ENCODE results near the gene CSGALNACT2. TPM values are rescaled to one million over a fixed set of nuclear protein-coding genes. Genes with fewer than 3 reads are reported as not detected.

The CSGALNACT2 gene
- polyA plus RNA-seq, 1 of the 3 experiments (the other 2 are of a cell fraction) = 11.5 TPM

DNA sequence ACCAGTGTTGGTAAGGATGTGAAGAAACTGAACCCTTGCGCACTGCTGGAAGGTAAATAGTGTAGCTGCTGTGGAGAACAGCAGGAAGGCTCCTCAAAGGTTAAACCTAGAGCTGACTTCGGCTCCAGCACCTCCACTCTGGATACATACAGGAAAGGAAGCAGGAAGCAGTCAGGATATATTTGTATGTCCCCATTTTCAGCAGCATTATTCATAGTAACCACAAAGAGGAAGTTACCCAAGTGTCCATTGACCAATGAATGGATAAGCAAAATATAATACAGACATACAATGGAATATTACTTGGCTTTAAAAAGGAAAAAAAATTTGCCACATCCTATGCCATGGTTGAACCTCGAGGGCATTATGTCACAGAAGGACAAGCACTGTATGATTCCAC is 46.4 kb upstream of the CSGALNACT2 start:
- H3K9me2 ChIP-seq = no peaks in the 10 kb centered on the region
- H4K20me1 ChIP-seq (ENCODE audit: insufficient read depth) = no peaks in the 10 kb centered on the region
- H3K4me3 ChIP-seq (ENCODE audit: low read depth in 2 of 2, low read length in 1 of 2) = no peak overlapping the region
- TF ChIP-seq RFX5 (IDR thresholded peaks at IDR 0.05; ENCODE audit: low read length) = no peak
- no peak for TF ChIP-seq MXI1 (IDR thresholded peaks at IDR 0.05; ENCODE audit: low read depth, low read length)
- no peak for TF ChIP-seq CHD2 (IDR thresholded peaks at IDR 0.05; ENCODE audit: low read length, partially characterized antibody)
- TF ChIP-seq TEAD4 (IDR thresholded peaks at IDR 0.05; ENCODE audit: borderline replicate concordance, insufficient read depth) = no peak
- TF ChIP-seq EZH2phosphoT487 (IDR thresholded peaks at IDR 0.05; ENCODE audit: borderline replicate concordance, low read depth) = no peak
- no peak for TF ChIP-seq RCOR1 (IDR thresholded peaks at IDR 0.05; ENCODE audit: low read length)
- TF ChIP-seq, protein P1, sequence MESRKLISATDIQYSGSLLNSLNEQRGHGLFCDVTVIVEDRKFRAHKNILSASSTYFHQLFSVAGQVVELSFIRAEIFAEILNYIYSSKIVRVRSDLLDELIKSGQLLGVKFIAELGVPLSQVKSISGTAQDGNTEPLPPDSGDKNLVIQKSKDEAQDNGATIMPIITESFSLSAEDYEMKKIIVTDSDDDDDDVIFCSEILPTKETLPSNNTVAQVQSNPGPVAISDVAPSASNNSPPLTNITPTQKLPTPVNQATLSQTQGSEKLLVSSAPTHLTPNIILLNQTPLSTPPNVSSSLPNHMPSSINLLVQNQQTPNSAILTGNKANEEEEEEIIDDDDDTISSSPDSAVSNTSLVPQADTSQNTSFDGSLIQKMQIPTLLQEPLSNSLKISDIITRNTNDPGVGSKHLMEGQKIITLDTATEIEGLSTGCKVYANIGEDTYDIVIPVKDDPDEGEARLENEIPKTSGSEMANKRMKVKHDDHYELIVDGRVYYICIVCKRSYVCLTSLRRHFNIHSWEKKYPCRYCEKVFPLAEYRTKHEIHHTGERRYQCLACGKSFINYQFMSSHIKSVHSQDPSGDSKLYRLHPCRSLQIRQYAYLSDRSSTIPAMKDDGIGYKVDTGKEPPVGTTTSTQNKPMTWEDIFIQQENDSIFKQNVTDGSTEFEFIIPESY (IDR thresholded peaks at IDR 0.05; ENCODE audit: borderline replicate concordance, low read depth) = no peak
- no peak for TF ChIP-seq SIN3A (IDR thresholded peaks at IDR 0.05; ENCODE audit: borderline replicate concordance, low read depth, low read length)
- no peak for TF ChIP-seq MEF2A (IDR thresholded peaks at IDR 0.05; ENCODE audit: borderline replicate concordance, low read depth)
- no peak for TF ChIP-seq YY1 (IDR thresholded peaks at IDR 0.05; ENCODE audit: low read depth)
- TF ChIP-seq, protein P2, sequence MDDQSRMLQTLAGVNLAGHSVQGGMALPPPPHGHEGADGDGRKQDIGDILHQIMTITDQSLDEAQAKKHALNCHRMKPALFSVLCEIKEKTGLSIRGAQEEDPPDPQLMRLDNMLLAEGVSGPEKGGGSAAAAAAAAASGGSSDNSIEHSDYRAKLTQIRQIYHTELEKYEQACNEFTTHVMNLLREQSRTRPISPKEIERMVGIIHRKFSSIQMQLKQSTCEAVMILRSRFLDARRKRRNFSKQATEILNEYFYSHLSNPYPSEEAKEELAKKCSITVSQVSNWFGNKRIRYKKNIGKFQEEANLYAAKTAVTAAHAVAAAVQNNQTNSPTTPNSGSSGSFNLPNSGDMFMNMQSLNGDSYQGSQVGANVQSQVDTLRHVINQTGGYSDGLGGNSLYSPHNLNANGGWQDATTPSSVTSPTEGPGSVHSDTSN (IDR thresholded peaks at IDR 0.05) = no peak
- no peak for TF ChIP-seq TAF1 (IDR thresholded peaks at IDR 0.05; ENCODE audit: borderline replicate concordance, low read depth, low read length)
- TF ChIP-seq GABPA (IDR thresholded peaks at IDR 0.05; ENCODE audit: low read depth) = no peak
- TF ChIP-seq, protein P3, sequence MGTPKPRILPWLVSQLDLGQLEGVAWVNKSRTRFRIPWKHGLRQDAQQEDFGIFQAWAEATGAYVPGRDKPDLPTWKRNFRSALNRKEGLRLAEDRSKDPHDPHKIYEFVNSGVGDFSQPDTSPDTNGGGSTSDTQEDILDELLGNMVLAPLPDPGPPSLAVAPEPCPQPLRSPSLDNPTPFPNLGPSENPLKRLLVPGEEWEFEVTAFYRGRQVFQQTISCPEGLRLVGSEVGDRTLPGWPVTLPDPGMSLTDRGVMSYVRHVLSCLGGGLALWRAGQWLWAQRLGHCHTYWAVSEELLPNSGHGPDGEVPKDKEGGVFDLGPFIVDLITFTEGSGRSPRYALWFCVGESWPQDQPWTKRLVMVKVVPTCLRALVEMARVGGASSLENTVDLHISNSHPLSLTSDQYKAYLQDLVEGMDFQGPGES (IDR thresholded peaks at IDR 0.05; ENCODE audit: low read depth, low read length) = no peak
- no peak for TF ChIP-seq GATA2 (CRISPR knock-in tag; IDR thresholded peaks at IDR 0.05)
- no peak for TF ChIP-seq JUND (IDR thresholded peaks at IDR 0.05)
- TF ChIP-seq, protein P4, sequence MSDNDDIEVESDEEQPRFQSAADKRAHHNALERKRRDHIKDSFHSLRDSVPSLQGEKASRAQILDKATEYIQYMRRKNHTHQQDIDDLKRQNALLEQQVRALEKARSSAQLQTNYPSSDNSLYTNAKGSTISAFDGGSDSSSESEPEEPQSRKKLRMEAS (IDR thresholded peaks at IDR 0.05; ENCODE audit: low read depth) = no peak
- TF ChIP-seq, protein P5, sequence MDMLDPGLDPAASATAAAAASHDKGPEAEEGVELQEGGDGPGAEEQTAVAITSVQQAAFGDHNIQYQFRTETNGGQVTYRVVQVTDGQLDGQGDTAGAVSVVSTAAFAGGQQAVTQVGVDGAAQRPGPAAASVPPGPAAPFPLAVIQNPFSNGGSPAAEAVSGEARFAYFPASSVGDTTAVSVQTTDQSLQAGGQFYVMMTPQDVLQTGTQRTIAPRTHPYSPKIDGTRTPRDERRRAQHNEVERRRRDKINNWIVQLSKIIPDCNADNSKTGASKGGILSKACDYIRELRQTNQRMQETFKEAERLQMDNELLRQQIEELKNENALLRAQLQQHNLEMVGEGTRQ (IDR thresholded peaks at IDR 0.05; ENCODE audit: borderline replicate concordance, low read depth, low read length) = no peak
- no peak for TF ChIP-seq FOXM1 (IDR thresholded peaks at IDR 0.05; ENCODE audit: low read depth)
- no peaks in the 10 kb centered on the region for H3F3A ChIP-seq (replicated peaks; ENCODE audit: insufficient read depth)
- no peaks in the 10 kb centered on the region for H3K27me3 ChIP-seq (ENCODE audit: insufficient read depth)
- H3K4me1 ChIP-seq (ENCODE audit: control insufficient read depth in 1 of 2, insufficient read depth in 2 of 2, low read depth in 1 of 2, low read length in 1 of 2) = peaks cover 0 to 91% of the 10 kb centered on the region in 2 experiments; a peak in 2 of 4 replicates
- DNase-seq = no peak
- ChIA-PET POLR2A (interaction anchor here (1.2 to 2.1 kb wide), 2 partner anchors 13 to 121 kb away, joined by 5 to 10 read pairs; no protein-coding TSS in a partner anchor), CTCF (interaction anchor here (4.1 to 7.5 kb wide), 3 partner anchors 13 to 225 kb away, joined by 31 to 53 read pairs (median 50); partner anchors contain the start of gene RET)
- no peak overlapping the region for H2AFZ ChIP-seq (ENCODE audit: low read depth)
- H3K36me3 ChIP-seq (replicated peaks in 1 of 2; ENCODE audit: control insufficient read depth in 1 of 2, insufficient read depth in 2 of 2, low read length in 1 of 2) = no peaks in the 10 kb centered on the region
- H3K4me2 ChIP-seq = no peak overlapping the region
- 42% methylated on average over 3 of the region's 3 CpGs for WGBS (ENCODE audit: low lambda C conversion rate)
- H3K9ac ChIP-seq = no peak overlapping the region
- no peaks in the 10 kb centered on the region for H3K79me2 ChIP-seq (ENCODE audit: insufficient read depth)
- H3K27ac ChIP-seq (ENCODE audit: low read depth in 2 of 2, low read length in 1 of 2) = peak overlapping the region in 1 of 2 experiments; percentile 12; a peak in 1 of 4 replicates
- H3K9me3 ChIP-seq = no peaks in the 10 kb centered on the region

Measured in SK-N-SH (cell line).